ENCODE data around the gene RNPEPL1.
"Not testable (repeated sequence)": the region's sequence is repeated elsewhere in the genome, so short reads cannot be mapped to it uniquely, and the experiment has no call there.

The RNPEPL1 gene

GRCh38 chr2:240567872-240568677 lies at the start of gene RNPEPL1:
RNPEPL1 (plus strand) TSS chr2:240568484; CDS start chr2:240568587, 103 bp downstream.
- DNase-seq, result peak in 1 of 2 experiments; percentile 45

- no peak for DNase-seq
Measured at GRCh38 chr2:240518981-240519380, 49.3 kb upstream of the RNPEPL1 start.

GRCh38 chr2:240519396-240520129 lies 48.7 kb upstream of the RNPEPL1 start:
- no peak for DNase-seq

GRCh38 chr2:240520130-240520973 lies 47.9 kb upstream of the RNPEPL1 start:
- DNase-seq, result no peak

GRCh38 chr2:240520974-240521350 lies 47.3 kb upstream of the RNPEPL1 start:
- DNase-seq, result no peak

GRCh38 chr2:240521885-240522284 lies 46.4 kb upstream of the RNPEPL1 start:
- not testable (repeated sequence) for DNase-seq

- DNase-seq, result no peak
Measured at GRCh38 chr2:240522406-240522805, 45.9 kb upstream of the RNPEPL1 start.

- no peak for DNase-seq
Measured at GRCh38 chr2:240523451-240524281, 44.6 kb upstream of the RNPEPL1 start.

- no peak for DNase-seq
Measured at GRCh38 chr2:240524963-240525718, 43.1 kb upstream of the RNPEPL1 start.

GRCh38 chr2:240525802-240526201 lies 42.5 kb upstream of the RNPEPL1 start:
- DNase-seq, result no peak

- no peak for DNase-seq
Measured at GRCh38 chr2:240526521-240526920, 41.8 kb upstream of the RNPEPL1 start.

GRCh38 chr2:240527153-240527750 lies 41.0 kb upstream of the RNPEPL1 start:
- DNase-seq, result no peak

GRCh38 chr2:240528406-240529040 lies 39.8 kb upstream of the RNPEPL1 start:
- DNase-seq, result no peak

- DNase-seq, result no peak
Measured at GRCh38 chr2:240529344-240529999, 38.8 kb upstream of the RNPEPL1 start.

GRCh38 chr2:240530181-240530580 lies 38.1 kb upstream of the RNPEPL1 start:
- no peak for DNase-seq

GRCh38 chr2:240531038-240531437 lies 37.2 kb upstream of the RNPEPL1 start:
- no peak for DNase-seq

GRCh38 chr2:240532031-240532775 lies 36.1 kb upstream of the RNPEPL1 start:
- no peak for DNase-seq

GRCh38 chr2:240538031-240538780 lies 30.1 kb upstream of the RNPEPL1 start:
- DNase-seq, result no peak
